ENCODE measurements around the gene NPAS2.

- TF ChIP-seq CTCF (IDR thresholded peaks at IDR 0.05) (no peak), POLR2AphosphoS5 (IDR thresholded peaks at IDR 0.05) (no peak), POLR2A (IDR thresholded peaks at IDR 0.05) (no peak)
Measured at GRCh38 chr2:100845141-100845991, 25.4 kb downstream of the NPAS2 start.

All from gastroesophageal sphincter (tissue), 3 donors.